Caki2 (cell line): ENCODE data around the gene FGD3. TPM values are rescaled to one million over a fixed set of nuclear protein-coding genes. Genes with fewer than 3 reads are reported as not detected.
A peak's percentile ranks its signal among the peaks of the same experiment; 100 is the strongest.

Source experiments
- DNase-seq: peaks from one replicate; pipeline ENCODE4 v3.0.0-alpha.2; 2015; ENCODE audit warnings: low read depth
- in situ Hi-C: cut with HindIII; loops from 2 replicates; pipeline ENCODE4 v1.10.0; 2016; ENCODE audit warnings: low sequenced_read_pairs, low pct_unique_long_range_greater_than_20kb, mixed read lengths
- total RNA-seq: library from RNA; depleted of rRNA; stranded (reverse); fragments of >200 nt; shearing (Covaris generic); gene quantifications from 2 replicates; pipeline ENCODE4 v1.2.3, GENCODE V29; 2014; ENCODE audit warnings: low replicate concordance

The FGD3 gene
- total RNA-seq, 1 experiment from 2014 or later = not detected

DNA sequence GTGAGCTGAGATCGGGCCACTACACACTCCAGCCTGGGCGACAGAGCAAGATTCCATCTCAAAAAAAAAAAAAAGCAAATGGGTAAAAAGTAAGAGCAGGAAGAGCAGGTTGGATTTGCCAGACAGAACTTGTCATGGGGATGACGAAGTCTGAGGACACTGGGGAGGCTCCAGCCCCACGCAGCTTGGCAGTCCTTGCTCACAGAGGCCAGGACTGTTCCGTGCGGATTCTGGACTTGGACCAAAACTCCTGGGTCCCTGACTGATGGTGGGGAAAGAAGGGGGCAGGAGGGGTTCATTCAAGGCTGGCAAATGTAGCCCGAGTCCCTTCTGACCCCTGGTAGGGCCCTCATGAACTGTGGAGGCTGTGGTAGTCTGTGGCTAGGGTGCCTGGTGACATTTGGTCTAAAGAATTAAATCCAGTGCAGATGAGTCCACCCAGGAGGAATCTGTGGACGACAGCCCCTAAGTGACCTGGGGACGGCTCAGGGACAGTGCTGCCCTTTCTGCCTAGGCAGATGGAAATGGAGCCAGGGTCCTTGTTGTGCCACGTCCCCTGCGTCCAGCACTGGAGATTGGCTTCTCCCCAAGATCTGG, 3.1 kb downstream of the FGD3 start:
- no peak for DNase-seq
- in situ Hi-C loops = no loop called here

DNA sequence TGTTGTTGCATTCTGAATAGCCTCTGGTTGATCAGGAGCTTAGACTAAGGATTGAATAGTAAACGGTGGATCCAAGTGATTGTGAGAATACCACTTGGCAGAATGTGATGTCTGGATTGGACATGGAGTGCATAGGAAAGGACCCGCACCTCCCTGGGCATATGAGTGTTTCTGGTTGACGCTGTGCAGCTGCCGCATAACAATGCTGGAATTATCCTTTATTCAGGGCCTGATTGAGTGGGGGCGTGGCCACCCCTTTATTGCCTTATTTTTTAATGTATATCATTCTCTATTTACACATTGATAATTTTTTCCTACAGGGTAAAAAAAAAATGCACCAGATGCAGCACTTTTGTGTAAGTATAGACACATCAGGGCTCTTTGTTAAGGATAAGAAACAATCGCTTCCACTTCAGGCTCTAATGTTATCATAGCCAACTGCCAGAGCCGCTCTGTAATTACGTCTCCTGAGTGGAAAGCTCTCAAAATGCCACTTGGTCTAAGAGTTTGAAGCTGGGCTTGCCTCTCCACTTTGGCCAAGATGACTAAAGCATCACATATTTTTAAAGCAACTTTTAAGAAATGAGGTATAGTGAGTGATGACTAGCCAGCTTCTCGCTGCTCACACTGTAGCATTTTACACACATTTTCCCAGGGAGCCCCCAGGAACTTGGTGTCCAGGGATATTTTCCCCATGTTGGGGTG, 5.7 kb downstream of the FGD3 start:
- in situ Hi-C loops = no loop called here
- no peak for DNase-seq

DNA sequence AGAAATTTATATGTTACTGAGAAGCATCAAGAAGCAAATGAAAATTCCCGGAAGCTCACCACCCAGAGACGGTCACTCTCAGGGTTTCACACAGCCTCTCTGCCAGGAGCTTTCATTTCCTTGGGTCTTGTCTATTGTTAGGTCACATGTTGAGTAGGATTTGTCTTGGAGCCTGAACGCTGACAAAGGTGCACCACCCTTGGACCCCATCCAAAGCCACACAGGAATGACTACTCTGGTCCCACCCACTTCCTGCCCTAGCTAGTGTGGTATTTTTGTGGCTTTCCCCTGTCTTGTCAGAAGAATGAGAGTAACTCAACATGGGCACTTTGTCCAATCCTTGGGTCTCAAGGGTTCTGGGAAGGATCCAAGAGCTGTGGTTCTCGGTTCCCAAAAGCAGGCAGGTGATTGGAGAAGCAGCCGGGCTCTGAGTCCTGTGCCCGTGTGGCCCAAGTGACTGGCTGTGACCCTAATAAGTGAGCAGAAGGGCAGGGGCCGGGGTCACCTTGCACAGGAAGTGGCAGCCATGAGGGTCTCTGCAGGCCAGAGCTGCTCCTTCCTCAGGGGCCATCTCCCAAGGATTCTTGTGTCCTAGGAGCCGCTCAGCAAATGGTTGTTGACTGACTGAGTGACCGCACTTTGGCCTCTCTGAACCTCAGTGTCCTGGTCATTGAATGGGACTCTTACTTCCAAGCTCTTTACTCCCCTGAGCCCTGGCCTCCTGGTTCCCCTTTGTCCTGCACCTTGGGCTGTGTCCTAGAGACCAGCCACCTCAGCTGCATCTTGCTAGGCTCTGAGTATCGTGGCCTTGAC, 6.9 kb downstream of the FGD3 start:
- in situ Hi-C loops = no loop called here
- DNase-seq = no peak

DNA sequence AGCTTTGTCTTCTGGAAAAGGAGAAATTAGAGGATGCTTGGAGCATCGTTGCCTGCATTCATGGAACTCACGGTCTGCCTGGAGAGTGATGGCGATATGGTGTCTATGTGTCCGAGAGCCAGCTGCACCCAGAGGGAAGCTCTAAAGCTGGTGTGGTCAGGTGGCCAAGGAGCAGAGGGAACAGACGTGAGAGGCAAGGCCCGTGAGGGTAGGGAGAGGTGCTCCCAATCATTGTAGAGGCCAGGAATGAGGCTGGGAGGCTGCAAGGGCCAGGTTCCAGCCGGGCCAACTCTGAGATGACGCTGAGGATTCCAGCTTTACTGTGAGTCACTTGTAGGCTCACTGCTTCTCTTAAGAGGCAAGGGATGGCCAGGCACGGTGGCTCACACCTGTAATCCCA, 7.6 kb downstream of the FGD3 start:
- no peak for DNase-seq
- in situ Hi-C loops = no loop called here

DNA sequence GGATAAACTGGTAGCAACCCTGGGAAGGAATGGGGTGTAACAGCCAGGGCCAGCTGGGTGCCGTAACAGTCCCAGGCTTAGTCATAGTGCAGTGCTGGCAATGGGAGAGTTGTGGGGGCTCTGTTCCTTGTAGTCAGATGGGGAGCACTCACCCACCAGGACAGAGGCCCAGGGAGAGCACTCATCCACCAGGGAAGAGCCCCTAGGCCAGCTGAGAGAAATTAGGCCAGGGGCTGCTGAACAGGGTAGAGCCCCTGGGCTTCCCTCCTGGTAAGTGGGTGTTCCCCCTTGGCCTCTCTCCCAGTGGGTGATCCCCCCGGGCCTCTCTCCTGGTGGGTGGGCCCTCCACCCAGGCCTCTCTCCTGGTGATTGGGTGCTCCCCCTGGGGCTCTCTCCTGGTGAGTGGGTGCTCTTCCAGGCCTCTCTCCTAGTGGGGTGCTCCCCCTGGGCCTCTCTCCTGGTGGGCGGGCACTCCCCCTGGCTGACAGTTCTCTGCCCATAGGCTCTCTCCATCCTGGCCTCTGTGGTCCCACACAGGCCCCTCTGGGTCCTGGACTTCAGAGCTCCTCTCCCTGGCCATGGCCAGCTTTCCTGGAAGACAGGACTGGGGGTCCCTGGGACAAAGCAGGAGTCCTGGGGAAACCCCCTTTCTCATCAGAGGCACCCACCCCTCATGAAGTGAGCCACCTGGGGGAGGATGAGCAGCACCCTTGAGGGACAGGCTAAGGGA, 13.4 kb downstream of the FGD3 start:
- no peak for DNase-seq
- in situ Hi-C loops = no loop called here

DNA sequence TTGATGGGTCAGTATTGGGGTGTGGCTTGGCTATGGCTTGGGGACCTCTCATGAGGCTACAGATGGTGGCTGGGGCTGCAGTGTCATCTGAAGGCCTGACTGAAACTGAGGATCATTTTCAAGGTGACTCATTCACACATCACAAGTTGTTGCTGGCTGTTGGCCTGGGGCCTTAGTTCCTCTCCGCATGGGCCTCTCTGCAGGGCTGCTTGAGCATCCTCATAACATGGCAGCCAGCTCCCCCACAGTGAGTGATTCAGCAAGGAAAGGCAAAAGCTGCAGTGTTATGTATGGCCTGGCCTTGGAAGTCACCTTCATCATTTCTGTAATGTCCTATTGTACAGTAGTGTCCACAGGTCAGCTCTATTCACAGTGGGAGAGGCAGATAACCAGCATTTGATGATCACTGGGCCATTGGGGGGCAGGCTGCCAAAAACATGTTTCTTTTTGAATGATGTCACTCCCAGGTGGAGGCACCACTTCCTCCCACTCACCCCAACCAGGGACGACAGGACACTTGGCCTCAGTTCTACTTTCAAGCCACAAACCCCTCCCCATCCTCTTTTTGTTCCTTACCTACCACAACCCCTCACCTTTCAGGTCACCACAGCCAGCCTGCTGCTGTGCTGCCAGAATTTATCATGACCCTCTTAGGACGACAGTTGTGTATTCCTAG, 14.4 kb downstream of the FGD3 start:
- no peak for DNase-seq
- in situ Hi-C loops = no loop called here

DNA sequence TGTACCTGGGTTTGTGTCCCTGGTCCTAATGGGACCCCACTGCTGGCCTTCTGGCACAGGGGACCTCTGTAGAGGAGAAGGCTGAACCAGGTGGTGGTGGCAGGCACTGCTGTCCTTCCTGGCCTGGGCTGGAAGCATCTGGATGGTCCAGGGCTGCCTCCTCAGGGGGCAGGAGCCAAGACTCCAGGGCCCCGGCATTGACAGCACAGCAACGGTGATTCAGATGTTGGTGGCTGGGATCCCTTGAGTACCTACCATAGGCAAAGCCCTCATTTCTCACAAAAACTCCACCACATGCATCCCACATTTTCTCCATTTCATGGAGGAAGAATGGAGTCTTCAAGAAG, 15.0 kb downstream of the FGD3 start:
- in situ Hi-C loops = no loop called here
- no peak for DNase-seq

DNA sequence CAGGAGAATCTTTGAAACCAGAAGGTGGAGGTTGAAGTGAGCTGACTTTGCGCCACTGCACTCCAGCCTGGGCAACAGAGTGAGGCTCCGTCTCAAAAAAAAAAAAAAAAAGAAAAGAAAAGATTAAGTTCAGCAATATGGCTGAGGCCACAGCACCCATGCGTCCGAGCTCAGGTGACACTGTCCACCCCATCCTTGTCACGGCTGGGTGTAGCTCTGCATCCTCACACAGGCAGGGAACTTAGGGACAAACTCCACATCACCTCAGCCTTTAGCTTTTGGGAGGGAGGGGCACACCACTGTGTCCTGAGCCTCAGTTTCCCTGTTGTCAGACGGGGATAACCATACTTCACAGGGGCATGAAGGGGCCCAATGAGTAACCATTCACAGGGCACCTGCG, 15.5 kb downstream of the FGD3 start:
- no peak for DNase-seq
- in situ Hi-C loops = no loop called here

DNA sequence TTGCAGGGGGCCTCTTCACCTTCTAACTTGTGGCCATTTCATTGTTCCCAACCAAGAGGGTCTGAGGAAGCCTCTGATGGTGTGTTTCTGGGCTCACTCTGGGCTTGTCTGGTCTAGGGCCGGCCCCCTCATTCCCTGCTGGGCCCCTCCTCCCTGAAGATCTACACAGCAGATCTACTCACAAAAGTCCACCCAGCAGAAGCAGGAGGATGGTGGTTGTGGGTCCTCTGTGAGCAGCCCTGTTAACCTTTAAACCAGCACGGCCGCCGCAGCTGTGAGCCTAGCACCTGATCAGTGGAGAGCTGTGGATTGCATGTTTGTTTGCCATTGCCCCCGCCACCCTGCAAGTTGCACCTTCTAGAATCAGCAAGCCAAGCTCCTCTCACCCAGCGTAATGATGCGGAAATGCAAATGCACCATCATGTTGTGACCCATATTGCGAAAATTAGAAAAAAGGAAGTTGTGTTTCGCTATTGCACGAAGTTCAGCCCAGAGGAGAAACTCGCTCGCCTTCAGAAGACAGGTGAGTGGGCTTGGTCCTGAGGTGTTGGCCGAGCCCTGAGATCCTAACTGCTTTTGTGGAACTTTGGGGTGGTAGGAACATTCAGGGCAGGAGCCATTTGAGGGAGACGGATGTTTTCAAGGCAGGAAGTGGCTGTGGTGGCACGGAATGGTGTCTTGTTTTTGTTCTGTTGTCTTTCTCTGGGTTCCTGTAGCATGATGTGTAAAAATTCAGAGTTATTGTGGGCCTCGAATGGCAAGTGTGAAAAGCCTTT, 16.7 kb downstream of the FGD3 start:
- no peak for DNase-seq
- in situ Hi-C loops = no loop called here

DNA sequence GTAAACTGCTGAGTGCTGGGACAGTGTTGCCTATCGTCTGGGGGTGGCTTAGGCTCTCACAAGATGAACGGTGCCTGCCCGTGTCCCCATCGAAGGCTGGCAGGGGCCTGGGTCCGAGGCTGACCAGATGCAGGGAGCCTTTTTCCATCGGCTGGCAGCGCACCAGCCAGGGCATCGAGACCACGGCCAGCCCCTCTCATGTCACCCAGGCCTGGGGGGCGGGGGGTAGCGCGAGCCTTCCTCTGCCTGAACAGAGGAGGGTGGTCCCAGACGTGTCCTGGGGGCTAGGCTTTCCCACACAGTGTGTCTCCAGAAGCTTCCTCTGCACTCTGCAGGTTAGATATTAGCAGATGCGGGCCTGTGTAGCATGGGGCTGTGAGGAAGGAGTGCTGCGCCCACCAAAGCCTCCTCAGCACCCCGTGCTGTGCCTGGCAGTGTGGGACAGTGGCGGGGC, 17.3 kb downstream of the FGD3 start:
- in situ Hi-C loops = no loop called here
- DNase-seq = no peak

DNA sequence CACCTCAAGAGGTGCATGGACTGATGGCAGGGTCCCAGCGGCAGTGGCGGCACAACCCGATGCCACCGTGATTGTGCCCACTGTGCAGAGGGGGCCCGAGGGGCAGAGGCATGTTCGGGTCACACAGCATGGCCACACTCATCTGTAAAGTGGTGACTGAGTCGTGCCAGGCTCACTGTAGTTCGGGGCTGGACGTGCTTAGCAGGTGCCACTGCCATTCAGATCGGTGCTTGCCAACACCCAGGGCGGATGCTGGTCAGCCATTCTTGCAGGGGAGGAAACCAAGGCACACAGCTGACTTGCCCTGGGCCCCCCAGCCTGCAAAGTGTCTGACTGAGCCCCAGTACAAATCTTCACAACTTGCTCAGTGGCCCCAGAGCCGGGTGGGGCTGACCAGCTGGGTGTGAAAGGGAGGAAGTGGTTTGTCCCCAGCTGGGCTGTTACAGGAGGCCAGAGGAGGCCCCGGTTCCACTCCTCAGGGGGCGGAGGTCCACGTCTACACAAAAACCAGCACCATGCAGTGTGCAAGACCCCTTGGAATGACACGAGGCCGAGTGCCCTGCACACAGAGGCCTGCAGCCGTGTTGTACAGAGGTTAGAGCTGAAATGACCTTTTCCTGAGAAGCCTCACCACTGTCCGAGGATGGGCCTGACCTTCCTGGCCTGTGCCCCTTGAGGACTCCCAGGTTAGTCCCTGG, 17.9 kb downstream of the FGD3 start:
- in situ Hi-C loops = no loop called here
- DNase-seq = no peak

DNA sequence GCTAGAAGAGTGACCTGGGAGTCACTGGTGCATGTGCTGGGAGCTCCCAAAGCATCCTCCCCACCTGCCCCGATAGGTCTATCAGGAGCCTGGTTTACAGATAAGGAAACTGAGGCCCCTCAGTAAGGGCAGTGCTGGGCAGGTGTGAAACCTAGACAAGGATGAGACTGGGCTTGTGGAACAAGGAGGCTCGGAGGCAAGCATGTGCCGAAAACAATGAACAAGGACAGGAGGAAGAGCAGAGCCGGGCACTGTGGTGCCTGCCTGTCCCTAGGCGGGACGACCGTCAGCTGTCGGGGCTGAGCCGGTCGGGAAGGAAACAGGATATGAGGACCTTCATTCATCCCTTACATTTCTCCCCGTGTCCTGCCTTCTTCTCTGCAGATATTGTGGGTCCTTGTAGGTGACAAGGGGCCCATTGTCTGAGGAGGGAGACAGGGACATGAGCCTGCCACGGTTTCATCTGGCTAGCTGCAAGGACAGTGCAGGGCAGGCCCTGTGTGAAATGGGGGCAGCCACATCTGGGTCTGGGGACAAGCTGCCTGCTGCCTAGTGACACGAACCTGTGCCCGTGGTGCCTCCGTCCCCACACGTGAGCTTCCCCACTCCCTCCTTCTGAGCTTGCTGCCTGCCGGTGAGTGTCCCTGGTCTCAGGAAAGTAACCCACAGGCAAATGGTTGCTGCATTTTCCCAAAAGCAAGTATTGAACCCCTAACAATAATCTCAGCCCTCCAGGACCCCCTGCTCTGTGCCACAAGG, 18.6 kb downstream of the FGD3 start:
- in situ Hi-C loops = no loop called here

DNA sequence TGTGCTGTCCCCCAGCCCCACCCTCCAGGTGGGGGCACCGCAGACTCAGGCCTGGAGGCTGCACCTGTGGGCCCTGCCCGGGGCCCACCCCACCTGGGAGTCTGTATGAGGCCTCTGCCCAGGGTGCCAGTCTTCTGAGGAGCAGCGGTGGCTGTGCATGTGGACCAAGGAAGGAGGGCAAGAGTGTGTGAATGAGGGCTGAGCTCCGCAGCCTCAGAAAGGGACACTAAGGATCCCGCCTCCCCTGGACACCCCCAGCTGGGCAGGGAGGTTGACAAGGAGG, 19.1 kb downstream of the FGD3 start:
- no peak for DNase-seq
- in situ Hi-C loops = no loop called here

More for the DNA sequence above, 18.6 kb downstream of the FGD3 start:
- no peak for DNase-seq

DNA sequence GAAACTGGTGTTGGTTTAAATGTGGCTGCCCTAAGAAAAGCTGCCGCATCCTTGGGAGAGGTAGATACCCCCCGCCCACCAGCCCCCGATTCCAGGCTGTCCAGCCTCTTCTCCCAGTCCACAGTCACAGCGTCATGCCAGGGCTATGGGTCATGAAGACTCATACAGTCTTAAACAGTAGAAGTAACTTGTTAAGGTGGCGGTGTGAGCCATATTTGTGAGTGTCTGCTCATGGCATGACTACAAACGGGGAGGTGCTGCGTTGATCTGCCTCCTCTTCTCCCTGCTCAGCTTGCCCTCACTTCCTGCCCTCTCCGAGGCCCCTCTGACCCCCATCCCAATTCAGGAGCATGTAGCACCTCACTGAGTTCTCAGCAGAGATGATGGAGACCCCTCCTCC, 20.8 kb downstream of the FGD3 start:
- no peak for DNase-seq
- in situ Hi-C loops = no loop called here

DNA sequence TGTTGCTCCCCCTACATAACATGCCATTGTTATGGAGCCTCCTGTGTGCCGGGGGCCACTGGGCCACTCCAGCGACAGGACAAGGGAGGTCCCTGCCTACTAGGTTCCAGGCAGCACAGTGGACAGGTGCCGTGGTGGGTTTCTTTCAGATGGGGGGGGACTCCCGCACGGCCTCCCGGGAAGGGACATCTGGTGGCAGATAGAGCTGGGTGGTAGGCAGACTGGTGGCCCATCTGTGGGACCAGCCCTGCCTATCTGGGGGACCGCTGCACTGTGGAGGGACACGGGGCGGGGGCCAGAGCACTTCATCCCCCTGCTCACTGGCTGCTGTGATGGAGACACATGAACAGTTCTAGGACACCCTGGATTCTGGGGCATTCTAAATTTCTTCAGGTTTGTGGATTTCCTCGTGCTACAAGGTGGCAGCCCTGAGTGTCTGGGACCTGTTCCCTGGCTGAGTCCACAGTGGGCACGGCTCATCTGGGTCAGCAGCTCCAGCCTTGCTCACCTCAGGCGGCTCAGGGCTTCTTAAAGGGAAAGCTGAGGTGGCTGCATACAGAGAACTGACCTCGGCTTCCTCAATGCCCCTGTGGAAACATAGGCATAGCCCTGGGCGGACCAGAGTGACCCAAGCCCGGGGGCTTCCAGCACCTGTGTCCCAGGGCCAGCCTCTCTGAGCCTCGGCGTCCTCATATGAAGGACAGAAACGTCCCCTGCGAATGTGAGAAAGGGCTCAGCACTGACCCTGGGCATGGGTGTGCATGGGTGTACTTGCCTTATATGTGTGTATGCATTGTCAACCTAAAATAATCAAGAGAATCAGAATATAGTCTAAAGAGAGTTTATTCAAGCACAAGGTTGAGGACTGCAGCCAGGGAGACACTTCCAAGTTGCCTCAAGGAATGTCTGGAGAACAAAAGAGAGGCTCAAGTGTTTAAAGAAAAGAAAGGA, 22.5 kb downstream of the FGD3 start:
- DNase-seq = no peak
- in situ Hi-C loops = no loop called here

DNA sequence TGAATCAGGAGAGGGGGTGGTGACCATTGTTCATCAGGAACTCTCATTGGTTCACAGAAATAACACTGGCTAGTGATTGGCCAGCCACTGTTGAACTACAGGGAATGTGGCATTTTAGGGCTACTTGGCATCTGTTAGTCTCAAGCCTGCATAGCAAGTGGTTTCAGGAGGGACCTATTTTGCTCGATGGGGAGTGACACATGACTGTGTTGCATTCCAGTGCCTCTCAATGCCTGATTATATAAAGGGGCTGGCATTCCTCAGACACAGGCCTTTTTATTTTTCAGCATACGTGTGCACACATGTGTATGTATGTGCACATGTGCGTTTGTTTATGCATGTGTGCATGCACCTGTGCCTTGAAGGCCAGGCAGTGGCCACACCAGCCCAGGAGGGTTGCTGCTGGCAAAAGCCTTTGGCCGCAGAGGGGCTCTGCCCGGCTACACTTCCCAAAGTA, 23.2 kb downstream of the FGD3 start:
- in situ Hi-C loops = no loop called here
- DNase-seq = peak; percentile 20
